HepG2 (cell line): Measurements from ENCODE around the gene C14orf132. TPM values are rescaled to one million over a fixed set of nuclear protein-coding genes. Genes with fewer than 3 reads are reported as not detected.
A peak's percentile ranks its signal among the peaks of the same experiment; 100 is the strongest.

Experiments
- ATAC-seq: fragments of 200-7000 bp; cut with Tn5 transposase; 3 replicates; pipeline ENCODE4 v1.9.1; 2020; ENCODE audit warnings: mild to moderate bottlenecking, moderate library complexity
- BruUV-seq: library from RNA; stranded (reverse); fragments of 400-500 nt; replicated peaks from 2 replicates; lab custom pipeline; 2021; lab: Mats Ljungman, UMichigan
- CTCF ChIA-PET: fragments of 300-600 bp; formaldehyde crosslinking; extraction: SDS; loops from one replicate; lab custom pipeline; 2021; ENCODE audit warnings: low total read pairs, inconsistent platforms, low intra/inter-chr PET ratio; lab: Yijun Ruan, JAX
- POLR2A ChIA-PET: fragments of 350-600 bp; sonication (Branson Sonifier 250); formaldehyde crosslinking; loops from one replicate; lab custom pipeline; 2020; ENCODE audit warnings: antibody characterized with exemption, inconsistent platforms; lab: Yijun Ruan, JAX
- DNase-seq: peaks from one replicate; pipeline ENCODE4 v3.0.0-alpha.2; 2015; ENCODE audit warnings: low spot score
- FAIRE-seq: peaks from 3 replicates; lab custom pipeline; 2011; peaks lifted over from hg19 to GRCh38; lab: Jason Lieb, UNC
- H2AFZ ChIP-seq: one replicate; pipeline ENCODE4 v1.6.1; 2011; ENCODE audit warnings: low read length, inconsistent platforms
- H3K27ac ChIP-seq: fragments of 300-600 bp; 3 replicates; pipeline ENCODE4 v1.8.0; 2011; ENCODE audit warnings: mixed run types, mild to moderate bottlenecking, mixed read lengths, low read length, inconsistent platforms; ENCODE audit not compliant: insufficient read depth; ENCODE audit errors: extremely low read length
- H3K27me3 ChIP-seq, 2 experiments: fragments of 200-600 bp in 1 of 2; 2 replicates in 1 of 2; 3 replicates in 1 of 2; pipeline versions ENCODE4 v1.6.0 to v1.8.0; 2011; ENCODE audit warnings: low read length in 2 of 2, mild to moderate bottlenecking in 2 of 2, moderate library complexity in 2 of 2, inconsistent platforms in 1 of 2; ENCODE audit not compliant: insufficient read depth in 2 of 2, control insufficient read depth in 1 of 2
- H3K36me3 ChIP-seq, 2 experiments: fragments of 200-600 bp in 1 of 2; replicated peaks in 1 of 2; 2 replicates in 1 of 2; 3 replicates in 1 of 2; pipeline versions ENCODE4 v1.5.1 to v1.8.0; 2011; ENCODE audit warnings: low read length in 2 of 2, inconsistent platforms in 1 of 2; ENCODE audit not compliant: insufficient read depth in 2 of 2, control insufficient read depth in 1 of 2
- H3K4me1 ChIP-seq: 2 replicates; pipeline ENCODE4 v1.5.1; 2012; ENCODE audit warnings: low read length, inconsistent platforms; ENCODE audit not compliant: insufficient read depth
- H3K4me2 ChIP-seq: 2 replicates; pipeline ENCODE4 v1.6.0; 2011; ENCODE audit warnings: low read depth, low read length, inconsistent platforms
- H3K4me3 ChIP-seq, 3 experiments: fragments of 200-600 bp in 1 of 3; sonication (generic), shearing (Covaris generic) in 1 of 3; replicated peaks in 1 of 3; 2 replicates each; pipeline ENCODE4 v1.5.1; 2011 to 2016; ENCODE audit warnings: low read length in 3 of 3, inconsistent platforms in 2 of 3, low read depth in 2 of 3, mild to moderate bottlenecking in 2 of 3, control low read depth in 1 of 3, mixed read lengths in 1 of 3; ENCODE audit not compliant: insufficient read depth in 1 of 3
- H3K79me2 ChIP-seq: one replicate; pipeline ENCODE4 v1.6.1; 2011; ENCODE audit warnings: low read length, inconsistent platforms; ENCODE audit not compliant: insufficient read depth
- H3K9ac ChIP-seq: 2 replicates; pipeline ENCODE4 v1.6.0; 2011; ENCODE audit warnings: mild to moderate bottlenecking, low read depth, low read length, inconsistent platforms; ENCODE audit not compliant: insufficient read depth
- H3K9me3 ChIP-seq: 2 replicates; pipeline ENCODE4 v1.5.1; 2012; ENCODE audit warnings: mild to moderate bottlenecking, low read length
- H4K20me1 ChIP-seq: 2 replicates; pipeline ENCODE4 v1.6.0; 2011; ENCODE audit warnings: inconsistent platforms, mild to moderate bottlenecking, low read length, moderate library complexity; ENCODE audit not compliant: insufficient read depth
- CTCF ChIP-seq: sonication (generic); formaldehyde crosslinking; IDR thresholded peaks from 2 replicates; pipeline ENCODE4 v1.5.0; 2020; ENCODE audit warnings: mild to moderate bottlenecking, missing genetic modification reagents, moderate library complexity
- JUND ChIP-seq: sonication (generic); formaldehyde crosslinking; IDR thresholded peaks from 2 replicates; pipeline ENCODE4 v1.8.0; 2022; ENCODE audit warnings: mild to moderate bottlenecking, missing genetic modification reagents
- PHF20 ChIP-seq: sonication (generic); formaldehyde crosslinking; IDR thresholded peaks from 2 replicates; pipeline ENCODE4 v1.5.0; 2020; ENCODE audit warnings: mild to moderate bottlenecking, missing genetic modification reagents
- SMC3 ChIP-seq: IDR thresholded peaks from 2 replicates; pipeline ENCODE4 v1.6.1; 2011; ENCODE audit warnings: low read length, improper control_type of control experiment
- STAG1 ChIP-seq: sonication (generic); formaldehyde crosslinking; IDR thresholded peaks from 2 replicates; pipeline ENCODE4 v1.4.0; 2020; ENCODE audit warnings: missing genetic modification reagents
- TCF7 ChIP-seq: sonication (generic); IDR thresholded peaks from 2 replicates; pipeline ENCODE4 v1.6.1; 2016; ENCODE audit warnings: antibody characterized with exemption, low read depth
- TFDP2 ChIP-seq: sonication (generic); formaldehyde crosslinking; IDR thresholded peaks from 2 replicates; pipeline ENCODE4 v1.4.0; 2020; ENCODE audit warnings: missing genetic modification reagents
- ZNF235 ChIP-seq: sonication (generic); formaldehyde crosslinking; IDR thresholded peaks from 2 replicates; pipeline ENCODE4 v1.8.1; 2023; ENCODE audit warnings: mild to moderate bottlenecking, missing genetic modification reagents, borderline replicate concordance
- ZNF629 ChIP-seq: sonication (generic); formaldehyde crosslinking; conservative IDR thresholded peaks from 2 replicates; pipeline ENCODE4 v1.5.0; 2020; ENCODE audit warnings: missing genetic modification reagents
- ZNF7 ChIP-seq: IDR thresholded peaks from 2 replicates; pipeline ENCODE4 v1.6.1; 2016; ENCODE audit warnings: missing biosample characterization, missing genetic modification reagents
- ZSCAN25 ChIP-seq: sonication (generic); formaldehyde crosslinking; IDR thresholded peaks from 2 replicates; pipeline ENCODE4 v1.8.0; 2022; ENCODE audit warnings: mild to moderate bottlenecking, missing genetic modification reagents
- WGBS: methylation state at CpG from one replicate; pipeline ENCODE4 v1.1.6; 2017; ENCODE audit warnings: low lambda C conversion rate; 5-methylcytosine and 5-hydroxymethylcytosine counted together
- in situ Hi-C: cut with HindIII; loops from 2 replicates; pipeline ENCODE4 v1.10.0; 2017; ENCODE audit warnings: low pct_unique_long_range_greater_than_20kb; ENCODE audit not compliant: extremely low pct_ligation_motif_present
- intact Hi-C: fragments of 100-400 bp; cut with micrococcal nuclease; formaldehyde crosslinking; loops from one replicate; pipeline ENCODE4 v1.10.0; 2022; ENCODE audit not compliant: unreplicated experiment
- polyA plus RNA-seq, 8 experiments: library from polyadenylated mRNA; depleted of rRNA in 3 of 8; stranded (reverse) in 7 of 8; unstranded in 1 of 8; fragments of >200 nt; fragmentation: Illumina TruSeq in 4 of 8; extraction: Trizol in 4 of 8; gene quantifications; 2 replicates each; pipeline versions ENCODE4 v1.2.1 to v1.2.3, GENCODE V29; 2011 to 2016; ENCODE audit warnings: low read depth in 4 of 8, missing spikeins in 1 of 8, mixed read lengths in 1 of 8; ENCODE audit not compliant: insufficient read depth in 1 of 8
- total RNA-seq, 5 experiments: library from RNA; depleted of rRNA; stranded (reverse); fragments of >200 nt; fragmentation: Illumina TruSeq; extraction: Trizol; gene quantifications; 2 replicates each; pipeline ENCODE4 v1.2.3, GENCODE V29; 2016; ENCODE audit warnings: low read depth in 1 of 5

C14orf132 gene
- total and polyA plus RNA-seq, 2 of the 13 experiments (the other 11 are each of a cell fraction or from before 2014, with no cell fraction given) = 0.13 to 0.15 TPM

DNA sequence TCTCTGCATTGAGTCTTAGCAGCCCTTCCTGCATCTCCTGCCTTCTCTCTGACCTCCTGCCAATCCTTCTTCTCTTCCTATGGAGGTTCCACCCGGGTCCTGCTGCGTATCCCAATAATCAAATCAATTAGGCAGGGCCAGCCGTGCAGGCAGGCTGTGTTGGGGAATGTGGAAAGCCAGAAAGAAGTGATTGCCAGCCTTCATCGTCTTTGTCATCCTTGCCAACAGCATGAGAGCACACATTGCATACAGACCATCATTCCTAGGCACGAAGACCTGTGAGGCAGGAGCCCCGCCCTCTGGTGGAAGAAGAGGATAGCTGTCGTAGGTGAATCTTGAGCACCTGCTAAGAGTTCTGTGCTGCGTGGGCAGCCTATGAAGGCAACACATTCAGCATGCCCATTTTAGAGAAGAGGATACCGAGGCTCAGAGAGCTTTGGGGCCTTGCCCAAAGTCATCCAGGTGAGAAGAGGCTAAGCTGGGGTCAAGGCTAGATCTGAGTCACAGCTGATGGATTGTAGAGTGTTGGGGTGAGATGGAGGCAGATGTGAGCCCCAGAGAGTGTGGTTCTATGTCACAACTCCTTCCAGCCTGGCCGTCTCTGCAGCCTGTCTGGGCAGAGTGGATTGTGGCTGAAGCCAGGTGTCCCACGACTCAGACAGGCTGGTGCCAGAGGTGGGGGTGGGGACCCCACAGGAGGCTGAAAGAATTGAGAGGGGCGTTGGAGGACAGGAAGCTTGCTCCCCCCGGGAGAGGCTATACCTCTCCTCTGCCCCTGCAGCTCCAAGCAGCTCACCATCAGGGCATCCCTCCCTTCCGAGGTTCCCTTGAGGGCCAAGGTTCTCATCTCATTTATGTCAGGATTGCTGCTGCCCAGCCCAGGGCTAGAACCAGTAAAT, 12.7 kb downstream of the C14orf132 start:
- TF ChIP-seq JUND (CRISPR knock-in tag) (no peak), PHF20 (no peak), CTCF (peak; percentile 57), ZNF629 (CRISPR knock-in tag) (0 out of 2 replicates have a peak, but pooled peaks have one; percentile 14), TCF7 (no peak), ZNF235 (CRISPR knock-in tag) (no peak), ZSCAN25 (no peak), TFDP2 (CRISPR knock-in tag) (no peak), ZNF7 (CRISPR knock-in tag) (0 out of 2 replicates have a peak, but pooled peaks have one; percentile 26), SMC3 (peak; percentile 45; the same call in 1 of the 2 replicates), STAG1 (peak; percentile 23; the same call in 1 of the 2 replicates)
- TF ChIP-seq, all 625 proteins: peak for 5

More for the DNA sequence above, 12.7 kb downstream of the C14orf132 start:
- Histone ChIP-seq H4K20me1 (no peaks in the 10 kb centered on the region), H3K4me3 (no peak overlapping the region), H3K9ac (no peak overlapping the region), H3K27ac (no peak overlapping the region), H2AFZ (no peak overlapping the region), H3K9me3 (no peaks in the 10 kb centered on the region), H3K4me2 (no peak overlapping the region), H3K27me3 (peaks cover 0 to 7% of the 10 kb centered on the region in 2 experiments; a peak in 2 of 5 replicates), H3K36me3 (no peaks in the 10 kb centered on the region), H3K4me1 (no peaks in the 10 kb centered on the region), H3K79me2 (no peaks in the 10 kb centered on the region)
- no TSS peak for BruUV-seq
- FAIRE-seq (peak; percentile 52), DNase-seq (peak; percentile 33), ATAC-seq (peak; percentile 82)
- in situ Hi-C loops (no loop called here), intact Hi-C loops (loop anchor here (1.0 kb wide), 1 partner anchor 491 kb away; no protein-coding TSS in a partner anchor)
- CTCF ChIA-PET = interaction anchor here (1.4 kb wide), 1 partner anchor 491 kb away, joined by 4 read pairs; no protein-coding TSS in a partner anchor
- POLR2A ChIA-PET = no interaction called here
- WGBS = 19% methylated on average over 12 of the region's 14 CpGs
